Measurements from ENCODE around the gene PARP12. TPM values are rescaled to one million over a fixed set of nuclear protein-coding genes. Genes with fewer than 3 reads are reported as not detected.
"Not testable (repeated sequence)": the region's sequence is repeated elsewhere in the genome, so short reads cannot be mapped to it uniquely, and the experiment has no call there.

Gene PARP12, protein sequence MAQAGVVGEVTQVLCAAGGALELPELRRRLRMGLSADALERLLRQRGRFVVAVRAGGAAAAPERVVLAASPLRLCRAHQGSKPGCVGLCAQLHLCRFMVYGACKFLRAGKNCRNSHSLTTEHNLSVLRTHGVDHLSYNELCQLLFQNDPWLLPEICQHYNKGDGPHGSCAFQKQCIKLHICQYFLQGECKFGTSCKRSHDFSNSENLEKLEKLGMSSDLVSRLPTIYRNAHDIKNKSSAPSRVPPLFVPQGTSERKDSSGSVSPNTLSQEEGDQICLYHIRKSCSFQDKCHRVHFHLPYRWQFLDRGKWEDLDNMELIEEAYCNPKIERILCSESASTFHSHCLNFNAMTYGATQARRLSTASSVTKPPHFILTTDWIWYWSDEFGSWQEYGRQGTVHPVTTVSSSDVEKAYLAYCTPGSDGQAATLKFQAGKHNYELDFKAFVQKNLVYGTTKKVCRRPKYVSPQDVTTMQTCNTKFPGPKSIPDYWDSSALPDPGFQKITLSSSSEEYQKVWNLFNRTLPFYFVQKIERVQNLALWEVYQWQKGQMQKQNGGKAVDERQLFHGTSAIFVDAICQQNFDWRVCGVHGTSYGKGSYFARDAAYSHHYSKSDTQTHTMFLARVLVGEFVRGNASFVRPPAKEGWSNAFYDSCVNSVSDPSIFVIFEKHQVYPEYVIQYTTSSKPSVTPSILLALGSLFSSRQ
- 10 to 100 TPM; 15.7 to 33.1 (median 23.3) TPM for total RNA-seq
- long read RNA-seq, partial matches to known transcripts = 1 of 2 reads
- long read RNA-seq, other reads (novel, unspliced or antisense) = 1 of 2 reads

- Histone ChIP-seq H3K27ac (peak within 1 kb of the TSS; percentile 80 to 92 (median 83)), H3K4me1 (peaks cover 0 to 30% (median 13%) of the 10 kb centered on the region in 4 donors), H3K36me3 (no peaks in the 10 kb centered on the region), H3K9me3 (no peaks in the 10 kb centered on the region), H3K4me3 (peak within 1 kb of the TSS; percentile 63 to 80 (median 76)), H3K27me3 (no peaks in the 10 kb centered on the region)
- 4% methylated on average over 14 of the region's 106 CpGs for WGBS (ENCODE audit: insufficient coverage, low coverage, low lambda C conversion rate, missing lambda C conversion rate)
- intact Hi-C loops (cut with DNase I) = loop anchor here in 1 of 2 donors (10.0 kb wide), 1 partner anchor 112 kb away; the partner anchor contains the start of gene KDM7A
- ATAC-seq (peak; percentile 80 to 94 (median 92)), DNase-seq (peak; percentile 95 to 97 (median 96))
- TF ChIP-seq, protein P1, sequence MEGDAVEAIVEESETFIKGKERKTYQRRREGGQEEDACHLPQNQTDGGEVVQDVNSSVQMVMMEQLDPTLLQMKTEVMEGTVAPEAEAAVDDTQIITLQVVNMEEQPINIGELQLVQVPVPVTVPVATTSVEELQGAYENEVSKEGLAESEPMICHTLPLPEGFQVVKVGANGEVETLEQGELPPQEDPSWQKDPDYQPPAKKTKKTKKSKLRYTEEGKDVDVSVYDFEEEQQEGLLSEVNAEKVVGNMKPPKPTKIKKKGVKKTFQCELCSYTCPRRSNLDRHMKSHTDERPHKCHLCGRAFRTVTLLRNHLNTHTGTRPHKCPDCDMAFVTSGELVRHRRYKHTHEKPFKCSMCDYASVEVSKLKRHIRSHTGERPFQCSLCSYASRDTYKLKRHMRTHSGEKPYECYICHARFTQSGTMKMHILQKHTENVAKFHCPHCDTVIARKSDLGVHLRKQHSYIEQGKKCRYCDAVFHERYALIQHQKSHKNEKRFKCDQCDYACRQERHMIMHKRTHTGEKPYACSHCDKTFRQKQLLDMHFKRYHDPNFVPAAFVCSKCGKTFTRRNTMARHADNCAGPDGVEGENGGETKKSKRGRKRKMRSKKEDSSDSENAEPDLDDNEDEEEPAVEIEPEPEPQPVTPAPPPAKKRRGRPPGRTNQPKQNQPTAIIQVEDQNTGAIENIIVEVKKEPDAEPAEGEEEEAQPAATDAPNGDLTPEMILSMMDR (IDR thresholded peaks at IDR 0.05) = no peak
- peak; percentile 69 for TF ChIP-seq POLR2A (IDR thresholded peaks at IDR 0.05)
These were observed at the start of gene PARP12 for GRCh38 chr7:140062528-140063299. PARP12 (minus strand) TSS chr7:140062951; CDS start chr7:140062847, 104 bp downstream.

DNA sequence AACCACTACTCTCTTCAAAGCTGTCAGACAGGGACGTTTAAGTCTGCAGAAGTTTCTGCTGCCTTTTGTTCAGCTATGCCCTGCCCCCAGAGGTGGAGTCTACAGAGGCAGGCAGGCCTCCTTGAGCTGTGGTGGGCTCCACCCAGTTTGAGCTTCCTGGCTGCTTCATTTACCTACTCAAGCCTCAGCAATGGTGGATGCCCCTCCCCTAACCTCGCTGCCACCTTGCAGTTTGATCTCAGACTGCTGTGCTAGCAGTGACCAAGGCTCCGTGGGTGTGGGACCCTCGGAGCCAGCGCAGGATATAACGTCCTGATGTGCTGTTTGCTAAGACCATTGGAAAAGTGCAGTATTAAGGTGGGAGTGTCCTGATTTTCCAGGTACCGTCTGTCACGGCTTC, 46.0 kb upstream of the PARP12 start:
- H3K27me3 ChIP-seq; DNase-seq; ATAC-seq; H3K9me3 ChIP-seq; H3K4me1 ChIP-seq; intact Hi-C loops (cut with DNase I); H3K4me3 ChIP-seq; H3K27ac ChIP-seq: not testable (repeated sequence)
- no CpG with 5 or more reads among the region's 8 CpGs for WGBS (ENCODE audit: insufficient coverage, low coverage, low lambda C conversion rate, missing lambda C conversion rate)
- H3K36me3 ChIP-seq = peaks cover 4 to 22% (median 13%) of the 10 kb centered on the region in 4 donors

GRCh38 chr7:140096459-140096858, 33.7 kb upstream of the PARP12 start:
- Histone ChIP-seq H3K4me3 (no peak overlapping the region), H3K9me3 (no peaks in the 10 kb centered on the region), H3K4me1 (no peaks in the 10 kb centered on the region), H3K36me3 (peaks cover 9 to 77% (median 33%) of the 10 kb centered on the region in 4 donors), H3K27me3 (no peaks in the 10 kb centered on the region), H3K27ac (no peak overlapping the region)
- WGBS (ENCODE audit: insufficient coverage, low coverage, low lambda C conversion rate, missing lambda C conversion rate) = 81% methylated on average over 4 of the region's 4 CpGs
- intact Hi-C loops (cut with DNase I) = no loop called here
- ATAC-seq = no peak
- TF ChIP-seq, protein P1 (IDR thresholded peaks at IDR 0.05) = no peak
- no peak for TF ChIP-seq POLR2A (IDR thresholded peaks at IDR 0.05)
- DNase-seq = no peak

DNA sequence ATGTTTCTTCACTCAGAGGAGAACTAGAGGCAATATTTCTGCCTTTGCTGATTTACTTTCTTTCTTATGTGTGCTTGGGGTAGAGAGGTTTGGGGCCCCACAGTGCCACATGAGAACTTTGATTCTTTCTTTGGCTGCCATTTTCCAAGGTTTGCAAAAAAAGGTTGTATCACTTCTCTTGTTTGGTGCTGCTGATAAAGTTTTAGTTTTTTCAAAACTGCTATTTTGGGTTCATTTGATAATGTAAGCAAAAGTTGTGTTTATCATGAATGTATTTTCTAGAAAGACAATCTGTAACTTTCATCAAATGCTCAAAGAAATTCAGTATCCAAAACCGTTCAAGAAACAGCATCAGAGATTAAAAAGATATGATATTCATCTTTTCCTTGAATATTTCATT, 30.6 kb upstream of the PARP12 start:
- Histone ChIP-seq H3K4me3 (no peak overlapping the region), H3K36me3 (peaks cover 9 to 81% (median 28%) of the 10 kb centered on the region in 4 donors), H3K9me3 (no peaks in the 10 kb centered on the region), H3K27me3 (no peaks in the 10 kb centered on the region), H3K27ac (no peak overlapping the region), H3K4me1 (no peaks in the 10 kb centered on the region)
- intact Hi-C loops (cut with DNase I) = no loop called here
- DNase-seq (no peak), ATAC-seq (no peak)
- 74% methylated on average over 1 of the region's 1 CpG for WGBS (ENCODE audit: insufficient coverage, low coverage, low lambda C conversion rate, missing lambda C conversion rate)
- TF ChIP-seq, protein P1 (IDR thresholded peaks at IDR 0.05) = no peak
- no peak for TF ChIP-seq POLR2A (IDR thresholded peaks at IDR 0.05)

Measured in right lobe of liver (tissue), 6 donors.